Ecto neural progenitor cell (in vitro differentiated cells): Measurements from ENCODE around the gene CANT1.

ENCODE experiments used
- DNase-seq: peaks from one replicate; pipeline ENCODE4 v3.0.0-alpha.2; 2018; ENCODE audit warnings: low spot score

Gene CANT1

GRCh38 chr17:79007504-79008381 is 1.8 kb downstream of the CANT1 start:
- no peak for DNase-seq

- DNase-seq, result no peak
Measured at GRCh38 chr17:79006794-79007503, 2.6 kb downstream of the CANT1 start.

- no peak for DNase-seq
Measured at GRCh38 chr17:79006046-79006445, 3.5 kb downstream of the CANT1 start.

- DNase-seq, result no peak
Measured at GRCh38 chr17:79005063-79005861, 4.3 kb downstream of the CANT1 start.

GRCh38 chr17:79003661-79004411 is 5.7 kb downstream of the CANT1 start:
- DNase-seq, result no peak

- no peak for DNase-seq
Measured at GRCh38 chr17:79002796-79003593, 6.6 kb downstream of the CANT1 start.

GRCh38 chr17:79002291-79002690 is 7.3 kb downstream of the CANT1 start:
- no peak for DNase-seq

- DNase-seq, result no peak
Measured at GRCh38 chr17:79001190-79002020, 8.2 kb downstream of the CANT1 start.

- DNase-seq, result no peak
Measured at GRCh38 chr17:79000396-79001189, 9.0 kb downstream of the CANT1 start.

- no peak for DNase-seq
Measured at GRCh38 chr17:78999947-79000395, 9.6 kb downstream of the CANT1 start.

- no peak for DNase-seq
Measured at GRCh38 chr17:78999056-78999768, 10.4 kb downstream of the CANT1 start.

GRCh38 chr17:78998311-78999055 is 11.1 kb downstream of the CANT1 start:
- DNase-seq, result no peak

GRCh38 chr17:78997881-78998280 is 11.7 kb downstream of the CANT1 start:
- no peak for DNase-seq

- no peak for DNase-seq
Measured at GRCh38 chr17:78997231-78997741, 12.3 kb downstream of the CANT1 start.

- no peak for DNase-seq
Measured at GRCh38 chr17:78996781-78997201, 12.8 kb downstream of the CANT1 start.

GRCh38 chr17:78995761-78996451 is 13.7 kb downstream of the CANT1 start:
- DNase-seq, result no peak
